Thyroid gland (tissue), 4 donors: ENCODE measurements around the gene EVA1B. TPM values are rescaled to one million over a fixed set of nuclear protein-coding genes. Genes with fewer than 3 reads are reported as not detected.
A peak's percentile ranks its signal among the peaks of the same experiment; 100 is the strongest.

Experiments used
- DNase-seq, 2 donors: peaks; one replicate each; pipeline ENCODE4 v3.0.0-alpha.2; 2019
- H3K27ac ChIP-seq, 3 donors: fragments of 200-600 bp; sonication (generic); 1 replicate in 2 of 3; 2 replicates in 1 of 3; pipeline ENCODE4 v1.5.1; 2016 to 2019; ENCODE audit warnings: mild to moderate bottlenecking in 1 of 3, moderate library complexity in 1 of 3
- H3K27me3 ChIP-seq: fragments of 200-600 bp; sonication (generic); one replicate; pipeline ENCODE4 v1.5.1; 2019
- H3K36me3 ChIP-seq, 2 donors: fragments of 200-600 bp; sonication (generic); one replicate each; pipeline ENCODE4 v1.5.1; 2016 to 2019
- H3K4me1 ChIP-seq, 2 donors: fragments of 200-600 bp; sonication (generic); one replicate each; pipeline ENCODE4 v1.5.1; 2017 to 2019
- H3K4me3 ChIP-seq, 3 donors: fragments of 200-600 bp; sonication (generic); replicated peaks in 1 of 3; 1 replicate in 2 of 3; 2 replicates in 1 of 3; pipeline ENCODE4 v1.5.1; 2016; ENCODE audit warnings: mild to moderate bottlenecking in 1 of 3
- H3K9me3 ChIP-seq: fragments of 200-600 bp; sonication (generic); one replicate; pipeline ENCODE4 v1.5.1; 2017
- CTCF ChIP-seq, 6 experiments: fragments of 200-600 bp in 3 of 6; fragments of 450-650 bp in 3 of 6; sonication (generic) in 3 of 6; IDR thresholded peaks; one replicate each; pipeline ENCODE4 v1.5.1; 2016 to 2019; ENCODE audit warnings: antibody characterized with exemption in 6 of 6, mild to moderate bottlenecking in 2 of 6, inconsistent platforms in 1 of 6, moderate library complexity in 1 of 6
- POLR2A ChIP-seq, 2 donors: fragments of 450-650 bp; IDR thresholded peaks; one replicate each; pipeline ENCODE4 v1.6.1; 2017; ENCODE audit warnings: antibody characterized with exemption in 2 of 2, mild to moderate bottlenecking in 2 of 2, moderate library complexity in 1 of 2
- WGBS, 2 donors: methylation state at CpG; one replicate each; pipeline ENCODE4 v1.1.5; 2017; 5-methylcytosine and 5-hydroxymethylcytosine counted together
- intact Hi-C: fragments of 100-400 bp; cut with DNase I; formaldehyde crosslinking; loops from one replicate; pipeline ENCODE4 v1.15.1; 2023
- total RNA-seq, 4 donors: library from RNA; depleted of rRNA; stranded (reverse); fragments of >200 nt; gene quantifications; one replicate each; pipeline ENCODE4 v1.2.3, GENCODE V29; 2016

EVA1B gene
- total RNA-seq, 4 donors from 2014 or later = 30.7 to 71.5 (median 52.5) TPM

GRCh38 chr1:36284061-36284460 is 39.4 kb downstream of the EVA1B start:
- H3K36me3 ChIP-seq = peaks cover 26 to 34% of the 10 kb centered on the region in 2 donors
- no peak for DNase-seq
- H3K9me3 ChIP-seq = no peaks in the 10 kb centered on the region
- peaks cover 11 to 23% of the 10 kb centered on the region in 2 donors for H3K4me1 ChIP-seq
- no peak overlapping the region for H3K27ac ChIP-seq
- H3K4me3 ChIP-seq = no peak overlapping the region
- intact Hi-C loops = no loop called here
- no peaks in the 10 kb centered on the region for H3K27me3 ChIP-seq
- WGBS, 2 donors = 56 to 78% methylated on average over 1 of the region's 1 CpG
- TF ChIP-seq CTCF (IDR thresholded peaks at IDR 0.05) (no peak), POLR2A (IDR thresholded peaks at IDR 0.05) (no peak)

- H3K9me3 ChIP-seq = no peaks in the 10 kb centered on the region
- DNase-seq = no peak
- H3K36me3 ChIP-seq = peaks cover 7 to 12% of the 10 kb centered on the region in 2 donors
- intact Hi-C loops = loop anchor here (10.0 kb wide), 1 partner anchor 55 kb away; the partner anchor contains the start of gene THRAP3
- H3K27me3 ChIP-seq = no peaks in the 10 kb centered on the region
- WGBS, 2 donors = 91 to 92% methylated on average over 7 of the region's 7 CpGs
- H3K27ac ChIP-seq = peak overlapping the region in 2 of 3 donors; percentile 24 to 26
- TF ChIP-seq POLR2A (IDR thresholded peaks at IDR 0.05) (no peak), CTCF (IDR thresholded peaks at IDR 0.05) (no peak)
- no peak overlapping the region for H3K4me3 ChIP-seq
- peaks cover 10 to 24% of the 10 kb centered on the region in 2 donors for H3K4me1 ChIP-seq
Observed at GRCh38 chr1:36279789-36280296, 43.6 kb downstream of the EVA1B start.

- WGBS, 2 donors = 45 to 61% methylated on average over 2 of the region's 2 CpGs
- H3K36me3 ChIP-seq = peaks cover 7 to 12% of the 10 kb centered on the region in 2 donors
- peak overlapping the region in 2 of 3 donors; percentile 24 to 26 for H3K27ac ChIP-seq
- TF ChIP-seq CTCF (IDR thresholded peaks at IDR 0.05) = no peak
- no peak for TF ChIP-seq POLR2A (IDR thresholded peaks at IDR 0.05)
- no peak for DNase-seq
- intact Hi-C loops = loop anchor here (10.0 kb wide), 1 partner anchor 54 kb away; the partner anchor contains the start of gene THRAP3
- H3K4me1 ChIP-seq = peaks cover 10 to 24% of the 10 kb centered on the region in 2 donors
- no peak overlapping the region for H3K4me3 ChIP-seq
- H3K9me3 ChIP-seq = no peaks in the 10 kb centered on the region
- no peaks in the 10 kb centered on the region for H3K27me3 ChIP-seq
Observed at GRCh38 chr1:36279110-36279788, 44.2 kb downstream of the EVA1B start.

- intact Hi-C loops = loop anchor here (10.0 kb wide), 1 partner anchor 52 kb away; the partner anchor contains the start of gene THRAP3
Observed at GRCh38 chr1:36276688-36277087, 46.8 kb downstream of the EVA1B start.

More at GRCh38 chr1:36276688-36277087, 46.8 kb downstream of the EVA1B start:
- Histone ChIP-seq H3K36me3 (no peaks in the 10 kb centered on the region), H3K4me3 (no peak overlapping the region), H3K9me3 (no peaks in the 10 kb centered on the region), H3K4me1 (peaks cover 10 to 24% of the 10 kb centered on the region in 2 donors), H3K27ac (no peak overlapping the region), H3K27me3 (no peaks in the 10 kb centered on the region)
- TF ChIP-seq CTCF (IDR thresholded peaks at IDR 0.05) (no peak), POLR2A (IDR thresholded peaks at IDR 0.05) (no peak)
- no peak for DNase-seq
- WGBS, 2 donors = 97 to 98% methylated on average over 6 of the region's 6 CpGs
